C4-2B (cell line): Measurements from ENCODE around the gene CTDP1.
"Not testable (repeated sequence)": the region's sequence is repeated elsewhere in the genome, so short reads cannot be mapped to it uniquely, and the experiment has no call there.

Source experiments
- H3K27ac ChIP-seq: fragments of 450-650 bp; 2 replicates; pipeline ENCODE4 v1.5.1; 2017
- ZFX ChIP-seq: fragments of 450-650 bp; IDR thresholded peaks from 2 replicates; pipeline ENCODE4 v1.6.1; 2017
- TF ChIP-seq, protein P1 (sequence below): fragments of 450-650 bp; conservative IDR thresholded peaks from 2 replicates; pipeline ENCODE4 v1.5.1; 2017; ENCODE audit warnings: mild to moderate bottlenecking

CTDP1 gene

DNA sequence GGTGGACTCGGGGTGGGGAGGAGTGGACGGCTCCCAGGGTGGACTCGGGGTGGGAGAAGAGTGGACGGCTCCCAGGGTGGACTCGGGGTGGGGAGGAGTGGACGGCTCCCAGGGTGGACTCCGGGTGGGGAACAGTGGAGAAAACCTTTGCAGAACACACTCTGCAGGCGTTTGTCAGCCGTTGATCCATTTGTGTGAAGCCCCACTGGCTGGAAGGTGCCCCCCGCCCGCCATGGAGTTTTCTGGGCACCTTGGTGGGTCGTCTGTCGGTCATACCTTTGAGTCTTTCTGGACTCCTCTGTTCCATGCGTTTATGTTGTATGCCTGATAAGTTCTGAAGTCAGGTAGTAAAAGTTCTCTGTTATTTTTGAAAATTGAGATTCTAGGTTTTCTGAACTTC lies 12.5 kb downstream of the CTDP1 start:
- TF ChIP-seq, protein P1, sequence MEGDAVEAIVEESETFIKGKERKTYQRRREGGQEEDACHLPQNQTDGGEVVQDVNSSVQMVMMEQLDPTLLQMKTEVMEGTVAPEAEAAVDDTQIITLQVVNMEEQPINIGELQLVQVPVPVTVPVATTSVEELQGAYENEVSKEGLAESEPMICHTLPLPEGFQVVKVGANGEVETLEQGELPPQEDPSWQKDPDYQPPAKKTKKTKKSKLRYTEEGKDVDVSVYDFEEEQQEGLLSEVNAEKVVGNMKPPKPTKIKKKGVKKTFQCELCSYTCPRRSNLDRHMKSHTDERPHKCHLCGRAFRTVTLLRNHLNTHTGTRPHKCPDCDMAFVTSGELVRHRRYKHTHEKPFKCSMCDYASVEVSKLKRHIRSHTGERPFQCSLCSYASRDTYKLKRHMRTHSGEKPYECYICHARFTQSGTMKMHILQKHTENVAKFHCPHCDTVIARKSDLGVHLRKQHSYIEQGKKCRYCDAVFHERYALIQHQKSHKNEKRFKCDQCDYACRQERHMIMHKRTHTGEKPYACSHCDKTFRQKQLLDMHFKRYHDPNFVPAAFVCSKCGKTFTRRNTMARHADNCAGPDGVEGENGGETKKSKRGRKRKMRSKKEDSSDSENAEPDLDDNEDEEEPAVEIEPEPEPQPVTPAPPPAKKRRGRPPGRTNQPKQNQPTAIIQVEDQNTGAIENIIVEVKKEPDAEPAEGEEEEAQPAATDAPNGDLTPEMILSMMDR = no peak
- TF ChIP-seq ZFX = no peak
- H3K27ac ChIP-seq = no peak overlapping the region

DNA sequence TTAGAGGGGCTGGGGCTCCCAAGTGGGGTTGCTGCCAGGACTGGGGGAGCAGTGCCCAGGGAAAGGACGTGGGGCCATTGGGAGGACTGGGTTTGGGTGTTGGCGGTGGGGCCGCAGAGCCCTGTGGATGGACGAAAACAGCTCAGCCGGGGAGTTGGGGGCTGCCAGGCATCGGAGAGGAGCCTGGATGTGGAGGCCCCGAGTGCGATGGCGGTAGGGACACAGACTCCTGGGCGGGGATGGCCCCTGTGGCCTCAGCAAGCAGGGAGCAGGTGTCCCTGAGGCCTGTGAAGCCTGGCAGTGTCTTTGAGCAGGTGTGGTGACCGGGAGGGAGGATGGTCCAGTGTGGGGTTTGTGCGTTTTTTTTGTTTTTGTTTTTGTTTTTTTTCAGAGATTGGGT lies 13.3 kb downstream of the CTDP1 start:
- TF ChIP-seq ZFX = no peak
- TF ChIP-seq, protein P1 = no peak
- H3K27ac ChIP-seq = no peak overlapping the region

DNA sequence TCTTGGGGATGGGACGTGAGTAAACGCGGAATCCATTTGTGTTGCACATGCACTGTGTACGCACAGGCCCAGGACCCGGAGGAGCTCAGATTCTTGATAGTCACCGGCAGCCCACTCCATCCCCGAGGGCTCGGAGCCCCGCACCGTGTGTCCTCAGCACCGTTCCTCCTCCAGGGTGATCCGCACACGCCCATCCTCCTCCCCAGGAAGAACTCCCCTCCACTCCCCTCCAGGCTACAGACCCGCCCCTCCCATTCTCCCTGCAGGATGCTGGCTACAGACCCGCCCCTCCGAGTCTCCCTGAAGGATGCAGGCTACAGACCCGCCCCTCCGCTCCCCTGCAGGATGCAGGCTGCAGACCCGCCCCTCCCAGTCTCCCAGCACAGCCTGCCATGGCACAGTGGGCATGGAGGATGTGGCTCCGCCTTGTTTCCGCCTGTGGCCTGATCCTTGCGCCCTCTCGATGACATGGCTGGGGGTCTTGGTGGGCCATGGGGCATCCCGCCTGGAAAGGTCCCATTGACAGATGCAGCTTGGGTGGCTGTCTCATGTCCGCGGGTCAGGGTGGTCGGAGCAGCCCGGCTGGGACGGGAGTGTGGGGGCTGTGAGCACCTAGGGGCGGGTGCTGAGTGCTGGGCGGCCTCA lies 14.1 kb downstream of the CTDP1 start:
- H3K27ac ChIP-seq = no peak overlapping the region
- no peak for TF ChIP-seq ZFX
- TF ChIP-seq, protein P1 = no peak

DNA sequence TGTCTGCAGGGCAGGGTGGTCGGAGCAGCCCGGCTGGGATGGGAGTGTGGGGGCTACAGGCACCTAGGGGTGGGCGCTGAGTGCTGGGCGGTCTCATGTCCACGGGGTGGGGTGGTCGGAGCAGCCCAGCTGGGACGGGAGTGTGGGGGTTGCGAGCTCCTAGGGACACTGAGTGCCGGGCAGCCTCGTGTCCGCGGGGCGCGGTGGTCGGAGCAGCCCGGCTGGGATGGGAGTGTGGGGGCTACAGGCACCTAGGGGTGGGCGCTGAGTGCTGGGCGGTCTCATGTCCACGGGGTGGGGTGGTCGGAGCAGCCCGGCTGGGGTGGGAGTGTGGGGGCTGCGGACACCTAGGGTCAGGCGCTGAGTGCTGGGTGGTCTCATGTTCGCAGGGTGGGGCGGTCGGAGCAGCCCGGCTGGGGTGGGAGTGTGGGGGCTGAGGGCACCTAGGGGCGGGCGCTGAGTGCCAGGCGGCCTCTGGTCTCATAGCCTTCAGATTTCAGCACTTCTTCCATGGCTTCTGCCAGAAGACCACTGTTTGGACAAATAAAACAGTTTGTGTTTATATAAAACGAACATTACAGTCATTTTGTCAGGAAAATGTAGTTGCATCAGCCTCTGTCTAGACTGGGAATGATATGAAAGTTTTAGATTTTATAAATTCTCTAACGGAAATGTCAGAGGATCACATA lies 14.7 kb downstream of the CTDP1 start:
- H3K27ac ChIP-seq = not testable (repeated sequence)

DNA sequence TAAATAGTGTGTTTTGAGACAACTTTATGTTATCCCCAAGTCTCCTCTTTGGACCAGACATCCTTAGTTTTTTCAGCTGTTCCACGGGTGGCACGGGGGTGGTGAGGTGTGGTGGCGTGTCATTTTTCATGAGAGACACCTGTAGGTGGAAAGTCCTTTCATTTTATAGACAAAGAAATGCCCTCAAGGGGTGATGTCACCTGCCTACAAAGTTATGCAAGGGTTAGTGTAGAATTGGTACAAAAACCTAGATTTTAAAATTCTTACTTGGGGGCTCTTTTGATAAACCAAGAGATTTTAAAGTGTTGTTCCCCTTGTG lies 15.3 kb downstream of the CTDP1 start:
- TF ChIP-seq ZFX = no peak
- TF ChIP-seq, protein P1 = no peak
- no peak overlapping the region for H3K27ac ChIP-seq

DNA sequence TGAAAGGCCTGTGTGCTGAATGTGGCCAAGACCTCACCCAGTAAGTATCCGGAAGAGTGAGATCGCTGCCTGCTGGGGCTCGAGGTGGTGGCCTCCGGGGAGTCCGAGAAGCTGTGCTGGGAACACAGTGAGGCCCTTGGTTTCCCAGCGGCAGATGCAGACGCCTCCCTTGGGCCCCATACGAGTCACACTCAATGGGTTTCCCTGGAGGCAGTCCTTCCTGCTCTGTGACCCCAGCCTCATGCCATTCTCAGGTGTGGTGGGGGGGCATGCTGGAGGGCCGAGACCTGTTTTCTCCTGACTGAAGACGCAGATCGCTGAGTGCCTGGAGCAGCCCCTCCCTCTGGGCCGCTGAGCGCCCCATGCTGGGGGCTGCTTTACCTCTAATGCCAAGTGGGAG lies 15.7 kb downstream of the CTDP1 start:
- TF ChIP-seq, protein P1 = no peak
- no peak for TF ChIP-seq ZFX

DNA sequence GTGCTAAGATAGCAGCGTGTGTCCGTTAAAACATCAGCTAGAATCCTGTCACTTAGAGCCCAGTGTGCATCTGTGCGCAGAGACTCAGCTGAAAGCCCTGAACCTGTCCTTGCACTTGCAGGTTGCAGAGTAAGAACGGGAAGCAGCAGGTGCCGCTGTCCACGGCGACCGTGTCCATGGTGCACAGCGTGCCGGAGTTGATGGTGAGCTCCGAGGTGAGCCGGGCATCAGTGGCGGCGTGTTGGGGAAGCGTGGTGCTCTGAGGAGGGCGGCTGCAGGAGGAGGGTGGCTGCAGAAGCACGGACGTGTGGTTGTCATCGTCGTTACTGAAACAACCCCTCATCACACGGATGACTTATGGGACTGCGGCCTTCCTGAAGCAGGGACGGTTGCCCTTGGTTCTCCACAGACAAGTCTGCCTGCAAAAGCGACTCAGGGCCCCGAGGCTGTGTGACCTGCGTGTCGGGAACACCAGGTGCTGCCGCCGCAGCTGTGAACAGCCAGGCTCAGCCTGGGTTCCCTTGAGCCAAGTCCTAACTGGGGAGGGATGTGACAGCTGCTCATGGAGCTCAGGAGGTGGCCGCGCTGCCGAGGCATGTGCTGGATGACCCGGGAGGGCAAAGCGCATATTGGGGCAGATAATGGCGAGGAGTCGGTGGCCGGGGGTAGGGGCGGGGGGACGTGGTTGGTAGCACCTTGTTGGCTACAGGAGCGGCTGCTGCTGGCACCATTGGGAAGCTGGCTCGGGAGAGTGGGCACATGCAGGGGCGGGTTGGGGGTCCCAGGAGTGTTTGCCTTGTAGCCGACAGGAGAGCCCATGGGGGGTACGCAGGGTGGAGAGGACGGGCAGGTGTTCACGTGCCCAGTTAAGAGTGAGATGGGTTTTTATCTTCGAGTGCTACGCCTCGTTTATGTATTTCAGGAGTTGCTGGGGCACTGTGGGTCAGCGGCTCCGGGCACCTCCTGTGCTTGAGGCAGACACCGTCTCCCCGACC lies 16.6 kb downstream of the CTDP1 start:
- no peak overlapping the region for H3K27ac ChIP-seq
- no peak for TF ChIP-seq ZFX
- TF ChIP-seq, protein P1 = no peak

More for the DNA sequence above, 15.7 kb downstream of the CTDP1 start:
- H3K27ac ChIP-seq = no peak overlapping the region
